SIG-M5 (cell line): ENCODE results near the gene MTRF1L.
A peak's percentile ranks its signal among the peaks of the same experiment; 100 is the strongest.

Source experiments
- DNase-seq: peaks from one replicate; lab custom pipeline; 2025; lab: John Stamatoyannopoulos, UW

MTRF1L gene

GRCh38 chr6:153002613-153003365, at the start of gene MTRF1L:
Gene MTRF1L, minus strand, starts transcription at chr6:153002709. Its CDS starts 24 bp downstream, at chr6:153002685.
- peak; percentile 87 for DNase-seq

- DNase-seq: no peak
Observed at GRCh38 chr6:153051801-153052200, 49.3 kb upstream of the MTRF1L start.

- no peak for DNase-seq
Observed at GRCh38 chr6:153048631-153049030, 46.1 kb upstream of the MTRF1L start.

- DNase-seq: no peak
Observed at GRCh38 chr6:153047386-153047785, 44.9 kb upstream of the MTRF1L start.

GRCh38 chr6:153045271-153045670, 42.8 kb upstream of the MTRF1L start:
- DNase-seq: no peak

- DNase-seq: no peak
Observed at GRCh38 chr6:153044295-153044694, 41.8 kb upstream of the MTRF1L start.

- DNase-seq: no peak
Observed at GRCh38 chr6:153043719-153044118, 41.2 kb upstream of the MTRF1L start.

GRCh38 chr6:153038378-153039057, 36.0 kb upstream of the MTRF1L start:
- DNase-seq: no peak

GRCh38 chr6:153034139-153034538, 31.6 kb upstream of the MTRF1L start:
- DNase-seq: no peak

GRCh38 chr6:153032255-153032882, 29.9 kb upstream of the MTRF1L start:
- no peak for DNase-seq

GRCh38 chr6:153031335-153031955, 28.9 kb upstream of the MTRF1L start:
- no peak for DNase-seq

- DNase-seq: no peak
Observed at GRCh38 chr6:153028963-153029362, 26.5 kb upstream of the MTRF1L start.

GRCh38 chr6:153028286-153028685, 25.8 kb upstream of the MTRF1L start:
- DNase-seq: no peak

- DNase-seq: no peak
Observed at GRCh38 chr6:153027480-153027879, 25.0 kb upstream of the MTRF1L start.

- DNase-seq: no peak
Observed at GRCh38 chr6:153024709-153025017, 22.2 kb upstream of the MTRF1L start.

GRCh38 chr6:153023977-153024708, 21.6 kb upstream of the MTRF1L start:
- DNase-seq: no peak

- DNase-seq: no peak
Observed at GRCh38 chr6:153018355-153018754, 15.8 kb upstream of the MTRF1L start.

GRCh38 chr6:153016846-153017245, 14.3 kb upstream of the MTRF1L start:
- no peak for DNase-seq

- no peak for DNase-seq
Observed at GRCh38 chr6:153015094-153015640, 12.7 kb upstream of the MTRF1L start.

GRCh38 chr6:153013438-153013837, 10.9 kb upstream of the MTRF1L start:
- no peak for DNase-seq

- DNase-seq: no peak
Observed at GRCh38 chr6:153012856-153013255, 10.3 kb upstream of the MTRF1L start.

- DNase-seq: no peak
Observed at GRCh38 chr6:153003366-153003690, 819 bp upstream of the MTRF1L start.
